Upper lobe of left lung (tissue), 4 donors: ENCODE results near the gene MYOZ2.

Source experiments
- CTCF ChIP-seq, 6 experiments: fragments of 450-650 bp in 4 of 6; fragments of 200-600 bp in 2 of 6; sonication (generic) in 2 of 6; IDR thresholded peaks; one replicate each; pipeline ENCODE4 v1.5.1; 2016 to 2019; ENCODE audit warnings: antibody characterized with exemption in 6 of 6
- EP300 ChIP-seq, 4 donors: sonication (generic); formaldehyde crosslinking; IDR thresholded peaks; one replicate each; pipeline ENCODE4 v1.5.1; 2017; ENCODE audit warnings: antibody characterized with exemption in 4 of 4, control low read depth in 2 of 4
- POLR2A ChIP-seq, 4 donors: fragments of 450-650 bp; IDR thresholded peaks; one replicate each; pipeline ENCODE4 v1.5.1; 2016 to 2017; ENCODE audit warnings: antibody characterized with exemption in 4 of 4, mild to moderate bottlenecking in 2 of 4
- POLR2AphosphoS5 ChIP-seq, 2 donors: sonication (generic); formaldehyde crosslinking; IDR thresholded peaks; one replicate each; pipeline ENCODE4 v1.5.1; 2017; ENCODE audit warnings: antibody characterized with exemption in 2 of 2

DNA sequence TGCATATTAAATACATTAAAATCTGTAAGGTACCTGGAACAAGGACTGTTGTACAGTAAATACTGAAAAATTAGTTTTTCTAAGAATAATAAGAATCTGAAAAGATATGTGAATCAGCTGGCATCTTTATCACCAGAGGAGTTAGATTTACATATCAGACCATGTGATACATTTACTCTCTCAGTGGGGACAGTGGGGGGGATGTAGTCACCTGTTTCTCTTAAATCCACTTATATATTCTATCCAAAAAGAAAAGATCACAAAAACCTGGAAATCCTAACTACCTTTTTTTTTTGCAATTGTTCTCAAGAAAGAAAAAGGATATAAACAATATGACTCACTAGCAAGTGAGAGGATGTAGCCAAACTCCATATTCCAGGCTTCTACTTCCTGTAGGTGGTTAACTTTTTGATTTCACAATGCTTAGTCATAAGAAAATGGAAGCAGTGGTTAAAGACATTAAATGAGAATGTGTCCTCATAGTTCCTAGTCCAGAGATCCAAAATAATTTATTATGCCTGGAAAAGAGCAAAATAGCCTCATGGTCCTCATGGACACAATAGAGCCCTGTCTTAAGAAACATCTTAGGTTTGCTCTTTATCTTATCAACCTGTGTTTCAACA lies 22.5 kb upstream of the MYOZ2 start:
- TF ChIP-seq EP300 (IDR thresholded peaks at IDR 0.05), result peak in 1 of 4 donors; percentile 29
- TF ChIP-seq CTCF (IDR thresholded peaks at IDR 0.05), result no peak
- no peak for TF ChIP-seq POLR2A (IDR thresholded peaks at IDR 0.05)
- no peak for TF ChIP-seq POLR2AphosphoS5 (IDR thresholded peaks at IDR 0.05)
